ENCODE results near the gene NCAPD3. TPM values are rescaled to one million over a fixed set of nuclear protein-coding genes. Genes with fewer than 3 reads are reported as not detected.

NCAPD3 gene
- total RNA-seq, 2 donors from 2014 or later: 44.4 to 61.9 TPM

DNA sequence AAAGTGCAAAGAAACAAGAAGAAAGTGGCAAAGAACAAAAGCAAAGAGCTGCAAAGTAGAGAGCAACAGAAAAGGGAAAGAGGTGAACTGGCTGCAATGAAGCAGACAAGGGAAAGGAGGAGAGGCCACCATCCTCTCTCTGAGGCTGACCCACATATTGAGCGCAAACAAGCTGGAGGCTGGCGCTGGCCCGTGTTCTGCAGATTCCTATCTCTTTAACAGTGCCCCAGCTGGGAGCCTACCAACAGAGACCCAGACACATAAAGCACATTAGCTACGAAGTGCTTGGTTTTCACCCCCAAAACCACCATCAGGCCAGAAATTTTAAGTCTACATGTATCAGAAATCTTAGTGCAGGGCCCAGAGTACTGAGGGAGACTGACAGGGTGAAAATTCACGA is 17.6 kb downstream of the NCAPD3 start:
- no peak for DNase-seq (ENCODE audit: low spot score)
- 77% methylated on average over 5 of the region's 5 CpGs for WGBS
- H3K27me3 ChIP-seq (replicated peaks; ENCODE audit: insufficient read depth): no peaks in the 10 kb centered on the region
- no peak overlapping the region for H3K4me3 ChIP-seq
- H3K27ac ChIP-seq: no peak overlapping the region
- no peaks in the 10 kb centered on the region for H3K36me3 ChIP-seq
- H3K9me3 ChIP-seq: no peaks in the 10 kb centered on the region
- TF ChIP-seq POLR2AphosphoS5 (IDR thresholded peaks at IDR 0.05) (no peak), POLR2A (IDR thresholded peaks at IDR 0.05) (no peak)
- TF ChIP-seq, protein P1, sequence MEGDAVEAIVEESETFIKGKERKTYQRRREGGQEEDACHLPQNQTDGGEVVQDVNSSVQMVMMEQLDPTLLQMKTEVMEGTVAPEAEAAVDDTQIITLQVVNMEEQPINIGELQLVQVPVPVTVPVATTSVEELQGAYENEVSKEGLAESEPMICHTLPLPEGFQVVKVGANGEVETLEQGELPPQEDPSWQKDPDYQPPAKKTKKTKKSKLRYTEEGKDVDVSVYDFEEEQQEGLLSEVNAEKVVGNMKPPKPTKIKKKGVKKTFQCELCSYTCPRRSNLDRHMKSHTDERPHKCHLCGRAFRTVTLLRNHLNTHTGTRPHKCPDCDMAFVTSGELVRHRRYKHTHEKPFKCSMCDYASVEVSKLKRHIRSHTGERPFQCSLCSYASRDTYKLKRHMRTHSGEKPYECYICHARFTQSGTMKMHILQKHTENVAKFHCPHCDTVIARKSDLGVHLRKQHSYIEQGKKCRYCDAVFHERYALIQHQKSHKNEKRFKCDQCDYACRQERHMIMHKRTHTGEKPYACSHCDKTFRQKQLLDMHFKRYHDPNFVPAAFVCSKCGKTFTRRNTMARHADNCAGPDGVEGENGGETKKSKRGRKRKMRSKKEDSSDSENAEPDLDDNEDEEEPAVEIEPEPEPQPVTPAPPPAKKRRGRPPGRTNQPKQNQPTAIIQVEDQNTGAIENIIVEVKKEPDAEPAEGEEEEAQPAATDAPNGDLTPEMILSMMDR (IDR thresholded peaks at IDR 0.05): no peak
- H3K4me1 ChIP-seq (replicated peaks): no peaks in the 10 kb centered on the region
- intact Hi-C loops (cut with DNase I): no loop called here

DNA sequence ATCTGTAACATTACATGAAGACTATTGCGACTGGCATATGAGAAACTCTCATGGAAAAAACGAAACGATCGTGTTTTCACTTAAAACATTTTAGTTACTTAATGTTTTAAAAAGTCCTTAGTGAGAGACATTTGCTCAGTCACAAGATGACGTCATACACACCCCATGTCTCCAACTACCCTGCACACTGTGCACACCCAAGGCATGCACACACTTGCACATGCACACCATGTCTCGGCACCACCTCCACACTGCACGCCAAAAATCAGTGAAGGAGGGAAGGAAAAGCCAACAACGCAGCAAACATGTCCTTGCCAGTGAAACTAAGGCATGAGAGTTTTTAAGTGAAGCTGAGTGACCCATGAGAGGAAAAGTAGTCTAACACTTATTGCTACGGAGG is 18.0 kb downstream of the NCAPD3 start:
- Histone ChIP-seq H3K9me3 (no peaks in the 10 kb centered on the region), H3K4me3 (no peak overlapping the region), H3K27ac (no peak overlapping the region), H3K27me3 (replicated peaks; ENCODE audit: insufficient read depth) (no peaks in the 10 kb centered on the region), H3K4me1 (replicated peaks) (no peaks in the 10 kb centered on the region), H3K36me3 (no peaks in the 10 kb centered on the region)
- TF ChIP-seq, protein P1 (IDR thresholded peaks at IDR 0.05): no peak
- no peak for TF ChIP-seq POLR2A (IDR thresholded peaks at IDR 0.05)
- no peak for TF ChIP-seq POLR2AphosphoS5 (IDR thresholded peaks at IDR 0.05)
- no peak for DNase-seq (ENCODE audit: low spot score)
- 91% methylated on average over 9 of the region's 9 CpGs for WGBS
- intact Hi-C loops (cut with DNase I): no loop called here

DNA sequence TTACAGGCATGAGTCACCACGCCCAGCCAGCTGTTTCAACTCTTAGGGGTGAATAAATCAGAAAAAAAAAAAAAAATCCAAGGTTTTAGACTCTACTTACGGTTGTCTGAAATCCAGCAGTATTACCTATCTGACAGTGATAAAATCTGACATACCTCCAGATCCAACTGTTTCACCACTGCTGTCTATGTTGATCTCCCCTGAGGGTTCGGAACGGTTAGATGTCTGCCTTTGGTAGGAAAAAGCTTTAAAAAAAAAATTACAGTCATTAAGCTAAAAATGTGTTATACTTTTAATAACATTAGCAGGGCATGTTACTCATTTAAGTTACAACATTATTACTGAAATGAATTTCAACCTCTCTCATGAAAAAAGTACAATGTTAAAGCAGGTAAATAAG is 21.1 kb downstream of the NCAPD3 start:
- 94% methylated on average over 4 of the region's 4 CpGs for WGBS
- no peaks in the 10 kb centered on the region for H3K36me3 ChIP-seq
- no peaks in the 10 kb centered on the region for H3K27me3 ChIP-seq (replicated peaks; ENCODE audit: insufficient read depth)
- no peaks in the 10 kb centered on the region for H3K9me3 ChIP-seq
- no peak for DNase-seq (ENCODE audit: low spot score)
- no peak overlapping the region for H3K4me3 ChIP-seq
- no peaks in the 10 kb centered on the region for H3K4me1 ChIP-seq (replicated peaks)
- TF ChIP-seq POLR2AphosphoS5 (IDR thresholded peaks at IDR 0.05) (no peak), POLR2A (IDR thresholded peaks at IDR 0.05) (no peak)
- TF ChIP-seq, protein P1 (IDR thresholded peaks at IDR 0.05): no peak
- no peak overlapping the region for H3K27ac ChIP-seq
- intact Hi-C loops (cut with DNase I): no loop called here

DNA sequence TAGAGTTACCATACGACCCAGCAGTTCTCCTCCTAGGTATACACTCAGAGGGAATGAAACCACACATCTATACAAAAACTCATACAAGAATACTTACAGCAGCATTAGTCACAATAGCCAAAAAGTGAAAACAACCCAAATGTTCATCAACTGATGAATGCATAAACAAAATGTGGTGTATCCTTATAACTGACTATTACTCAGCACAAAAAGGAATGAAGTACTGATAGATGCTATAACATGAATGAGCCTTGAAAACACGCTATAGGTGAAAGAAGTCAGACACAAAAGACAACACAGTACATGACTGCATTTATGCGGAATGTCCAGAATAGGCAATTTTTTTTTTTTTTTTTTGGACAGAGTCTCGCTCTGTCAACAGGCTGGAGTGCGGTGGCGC is 23.1 kb downstream of the NCAPD3 start:
- Histone ChIP-seq H3K27ac (no peak overlapping the region), H3K4me3 (no peak overlapping the region), H3K4me1 (replicated peaks) (no peaks in the 10 kb centered on the region), H3K27me3 (replicated peaks; ENCODE audit: insufficient read depth) (no peaks in the 10 kb centered on the region), H3K36me3 (no peaks in the 10 kb centered on the region), H3K9me3 (no peaks in the 10 kb centered on the region)
- no peak for DNase-seq (ENCODE audit: low spot score)
- intact Hi-C loops (cut with DNase I): no loop called here
- no peak for TF ChIP-seq POLR2A (IDR thresholded peaks at IDR 0.05)
- no peak for TF ChIP-seq POLR2AphosphoS5 (IDR thresholded peaks at IDR 0.05)
- TF ChIP-seq, protein P1 (IDR thresholded peaks at IDR 0.05): no peak
- 96% methylated on average over 6 of the region's 6 CpGs for WGBS

DNA sequence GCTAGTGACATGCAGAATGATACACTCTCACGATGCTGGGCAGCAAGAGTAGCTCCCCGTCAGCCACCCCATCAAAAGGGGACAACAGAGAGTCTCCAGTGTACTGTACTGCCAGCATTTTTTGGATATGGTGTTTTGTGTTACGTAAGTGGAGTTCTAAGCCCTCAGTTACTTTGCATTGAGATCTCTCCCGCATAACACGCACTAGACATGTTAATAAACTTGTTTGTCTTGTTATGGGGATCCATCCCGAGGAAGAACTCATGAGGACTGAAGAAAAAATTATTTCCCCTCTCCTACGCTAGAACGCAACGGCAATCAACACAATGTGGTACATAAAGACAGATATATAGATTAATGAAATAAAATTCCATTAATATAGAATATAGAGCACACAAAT is 24.2 kb downstream of the NCAPD3 start:
- Histone ChIP-seq H3K27me3 (replicated peaks; ENCODE audit: insufficient read depth) (no peaks in the 10 kb centered on the region), H3K36me3 (no peaks in the 10 kb centered on the region), H3K9me3 (no peaks in the 10 kb centered on the region), H3K27ac (no peak overlapping the region), H3K4me1 (replicated peaks) (no peaks in the 10 kb centered on the region), H3K4me3 (no peak overlapping the region)
- 86% methylated on average over 9 of the region's 9 CpGs for WGBS
- DNase-seq (ENCODE audit: low spot score): no peak
- TF ChIP-seq POLR2A (IDR thresholded peaks at IDR 0.05): no peak
- TF ChIP-seq, protein P1 (IDR thresholded peaks at IDR 0.05): no peak
- no peak for TF ChIP-seq POLR2AphosphoS5 (IDR thresholded peaks at IDR 0.05)
- intact Hi-C loops (cut with DNase I): no loop called here
